KBM-7 (cell line): ENCODE data around the gene SIRT2.
"Not testable (repeated sequence)": the region's sequence is repeated elsewhere in the genome, so short reads cannot be mapped to it uniquely, and the experiment has no call there.

Experiments used
- DNase-seq: peaks from one replicate; pipeline ENCODE4 v3.0.0-alpha.2; 2015
- in situ Hi-C: fragments of 300-500 bp; cut with MboI; formaldehyde crosslinking; loops from 2 replicates; pipeline ENCODE4 v1.14.3; 2020; ENCODE audit warnings: low sequenced_read_pairs, low pct_unique_long_range_greater_than_20kb, mixed read lengths

SIRT2 gene

DNA sequence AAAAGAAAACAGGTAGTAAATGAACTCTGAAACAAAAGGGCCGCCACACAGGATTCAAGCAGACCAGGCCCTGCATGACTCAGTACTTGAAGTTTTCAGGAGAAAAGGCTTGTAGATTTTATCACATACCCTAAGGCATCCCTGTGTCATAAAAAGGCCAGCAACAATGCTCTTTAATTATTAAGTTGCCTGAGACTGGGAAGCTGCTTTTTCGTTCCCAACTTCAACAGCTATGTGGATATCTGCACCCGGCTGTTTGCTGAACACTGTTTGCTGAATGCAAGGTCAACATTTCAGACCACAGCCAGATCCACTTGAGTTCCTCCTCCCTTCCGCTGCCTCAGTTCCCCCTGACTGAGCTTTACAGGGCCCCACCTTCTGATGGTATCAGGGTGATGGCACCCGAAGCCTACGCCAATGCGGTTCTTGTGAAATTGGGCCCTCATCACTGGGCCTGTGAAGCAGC lies 61.7 kb downstream of the SIRT2 start:
- in situ Hi-C loops, result no loop called here
- DNase-seq, result no peak

DNA sequence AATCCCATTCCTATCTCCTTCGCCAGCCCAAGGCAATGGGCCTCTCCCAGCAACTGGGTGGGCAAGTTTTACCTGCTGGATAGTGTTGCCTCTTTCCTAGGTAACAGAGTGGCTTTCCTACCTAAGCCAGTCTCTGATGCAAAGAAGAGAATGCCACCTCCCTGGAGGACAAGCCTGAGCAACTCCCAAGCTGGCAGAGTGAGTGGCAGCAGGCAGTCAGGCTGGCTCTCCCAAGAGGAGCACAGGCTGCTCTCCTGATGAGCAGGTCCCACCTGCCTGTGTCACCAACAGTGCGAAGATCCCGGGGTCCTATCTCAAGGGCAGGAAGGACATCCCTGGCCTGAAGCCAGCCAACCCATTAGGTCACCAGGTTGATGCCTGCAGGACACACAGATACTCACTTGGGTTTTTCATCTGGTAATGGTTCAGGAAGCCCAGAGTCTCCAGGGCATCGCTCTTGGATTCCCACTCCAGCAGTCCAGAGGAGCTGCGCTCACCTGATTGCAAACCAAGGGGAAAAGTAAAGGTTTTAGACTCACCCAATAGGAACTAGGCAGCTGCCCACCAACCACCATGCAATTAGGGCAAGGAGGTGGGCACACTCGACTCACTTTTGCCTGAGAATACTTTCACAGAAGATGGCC lies 62.3 kb downstream of the SIRT2 start:
- in situ Hi-C loops, result no loop called here
- no peak for DNase-seq

DNA sequence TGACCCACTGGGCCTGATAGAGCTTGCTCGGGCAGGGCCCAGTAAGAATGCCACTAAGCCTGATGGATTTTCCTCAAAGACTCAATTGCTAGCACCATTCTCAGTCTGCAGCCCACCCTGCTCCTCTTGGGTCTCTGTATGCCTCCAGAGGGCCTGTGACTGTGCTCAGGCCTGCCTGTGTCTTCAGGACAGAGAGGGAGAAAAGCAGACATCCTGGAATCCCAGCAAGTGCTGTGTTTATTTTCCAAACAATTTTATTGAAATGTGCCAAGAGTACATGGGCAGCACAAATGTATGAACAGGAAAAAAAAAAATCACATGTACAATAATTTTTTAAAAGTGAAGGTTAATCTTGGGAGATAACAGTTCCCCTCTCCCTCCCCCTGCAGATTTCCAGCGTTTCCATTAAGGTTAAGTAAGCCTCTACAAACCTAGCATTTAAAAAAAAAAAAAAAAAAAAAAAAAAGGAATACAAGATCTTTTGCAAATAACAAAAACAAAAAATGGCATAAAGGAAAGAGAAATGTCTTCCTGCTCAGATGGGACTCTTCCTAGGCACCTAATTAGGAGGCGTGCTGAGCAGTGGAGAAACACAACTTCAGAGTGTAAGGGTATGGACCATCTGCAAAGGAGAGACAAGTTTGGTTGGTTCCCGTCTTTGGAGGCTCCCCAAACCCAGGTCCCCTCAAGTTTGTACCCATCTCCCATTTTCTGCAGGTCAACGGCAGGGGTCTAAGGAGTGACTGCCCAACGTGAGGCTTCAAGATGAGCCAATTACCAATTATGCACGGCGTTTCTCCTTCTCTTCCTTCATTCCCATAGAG lies 63.0 kb downstream of the SIRT2 start:
- in situ Hi-C loops, result no loop called here
- no peak for DNase-seq

DNA sequence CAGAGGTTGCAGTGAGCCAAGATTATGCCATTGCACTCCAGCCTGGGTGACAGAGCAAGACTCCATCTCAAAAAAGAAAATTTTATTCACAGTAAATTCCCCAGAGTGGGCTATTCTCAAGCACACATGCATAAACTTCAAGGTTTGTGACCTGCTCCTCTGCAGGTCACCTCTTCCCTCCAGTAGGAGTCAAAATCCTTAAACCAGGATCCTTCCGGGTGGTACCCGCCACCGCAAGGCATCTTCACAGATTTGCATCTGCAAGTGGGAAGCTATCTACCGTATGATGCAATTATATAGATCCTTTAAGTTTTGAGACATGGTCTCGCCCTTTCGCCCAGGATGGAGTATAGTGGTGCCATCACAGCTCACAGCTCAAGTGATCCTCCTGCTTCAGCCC lies 64.8 kb downstream of the SIRT2 start:
- no peak for DNase-seq
- in situ Hi-C loops, result no loop called here

DNA sequence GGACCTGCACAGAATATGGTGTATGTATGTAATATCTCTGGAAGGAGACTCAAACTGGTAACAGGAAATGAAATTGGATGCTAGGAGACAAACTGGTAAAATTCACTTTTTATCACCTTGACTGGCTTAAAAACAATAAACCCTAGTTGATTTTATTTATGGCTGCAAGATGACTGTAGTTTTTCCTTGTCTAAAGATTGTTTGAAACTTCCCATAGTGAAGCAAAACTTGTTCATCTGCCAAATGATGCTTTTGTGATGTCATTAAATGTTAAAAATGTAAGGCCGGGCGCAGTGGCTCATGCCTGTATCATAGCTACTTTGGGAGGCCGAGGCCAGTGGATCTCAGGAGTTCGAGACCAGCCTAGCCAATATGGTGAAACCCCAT lies 65.3 kb downstream of the SIRT2 start:
- DNase-seq, result no peak
- in situ Hi-C loops, result no loop called here

DNA sequence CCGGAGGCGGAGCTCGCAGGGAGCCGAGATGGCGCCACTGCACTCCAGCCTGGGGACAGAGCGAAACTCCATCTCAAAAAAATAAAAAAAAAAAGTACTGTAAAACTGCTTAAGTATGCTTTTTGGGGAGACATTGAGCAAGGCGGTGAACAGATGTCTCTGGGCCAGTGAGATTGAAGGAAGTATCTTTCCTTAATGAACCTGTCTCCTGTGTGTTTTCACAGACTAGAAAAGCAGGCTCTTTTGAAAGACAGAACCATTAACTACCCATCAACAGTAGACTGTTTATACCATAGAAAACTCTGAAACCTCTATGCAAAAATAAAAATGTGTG lies 66.4 kb downstream of the SIRT2 start:
- in situ Hi-C loops, result no loop called here
- DNase-seq, result no peak

DNA sequence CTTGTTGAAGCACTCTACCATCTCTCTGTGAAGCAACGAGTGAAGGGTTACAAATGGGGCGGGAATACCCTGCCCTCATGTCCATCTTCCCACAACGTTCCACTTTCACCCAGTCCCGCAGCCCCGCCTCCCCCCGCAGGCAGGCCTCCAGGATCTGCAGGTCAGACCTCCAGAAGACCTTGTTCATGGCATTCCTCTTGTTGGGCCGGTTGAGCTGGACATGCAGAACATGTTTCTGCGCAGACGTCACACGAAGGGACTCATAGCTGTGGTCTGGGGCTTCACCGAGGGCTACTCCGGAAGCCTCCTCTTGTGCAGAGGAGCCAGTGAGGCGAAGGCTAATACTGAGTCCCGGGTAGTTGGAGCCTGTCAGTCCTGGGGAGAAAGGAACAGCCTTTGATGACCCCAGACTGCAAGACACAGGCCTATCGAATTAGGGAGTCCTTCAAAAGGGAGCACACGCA lies 68.2 kb downstream of the SIRT2 start:
- no peak for DNase-seq
- in situ Hi-C loops, result no loop called here

DNA sequence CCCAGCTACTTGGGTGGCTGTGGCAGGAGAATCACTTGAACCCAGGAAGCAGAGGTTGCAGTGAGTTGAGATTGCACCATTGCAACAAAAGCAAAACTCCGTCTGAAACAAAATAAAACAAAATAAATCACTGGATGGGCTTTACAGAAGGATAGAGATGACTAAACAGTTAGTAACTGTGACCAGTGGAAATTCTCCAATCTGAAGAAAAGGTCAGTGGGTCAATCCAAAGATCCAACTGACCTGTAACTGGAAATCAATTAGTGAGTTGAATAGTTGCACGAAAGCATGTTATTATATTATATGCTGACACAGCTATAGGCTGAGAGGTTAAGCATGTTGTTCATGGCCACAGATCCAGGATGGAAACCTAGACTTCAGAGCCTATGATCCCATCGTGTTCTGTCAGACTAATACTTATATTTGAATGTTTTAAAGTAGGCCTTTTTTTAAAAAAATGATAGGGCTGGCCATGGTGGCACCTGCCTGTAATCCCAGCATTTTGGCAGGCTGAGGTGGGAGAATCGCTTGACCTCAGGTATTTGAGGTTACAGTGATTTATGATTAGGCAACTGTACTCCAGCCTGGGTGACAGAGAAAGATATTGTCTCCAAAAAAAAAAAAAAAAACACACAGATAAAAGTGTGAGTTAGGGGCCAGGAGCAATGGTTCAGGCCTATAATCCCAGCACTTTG lies 69.2 kb downstream of the SIRT2 start:
- DNase-seq, result no peak
- in situ Hi-C loops, result no loop called here

DNA sequence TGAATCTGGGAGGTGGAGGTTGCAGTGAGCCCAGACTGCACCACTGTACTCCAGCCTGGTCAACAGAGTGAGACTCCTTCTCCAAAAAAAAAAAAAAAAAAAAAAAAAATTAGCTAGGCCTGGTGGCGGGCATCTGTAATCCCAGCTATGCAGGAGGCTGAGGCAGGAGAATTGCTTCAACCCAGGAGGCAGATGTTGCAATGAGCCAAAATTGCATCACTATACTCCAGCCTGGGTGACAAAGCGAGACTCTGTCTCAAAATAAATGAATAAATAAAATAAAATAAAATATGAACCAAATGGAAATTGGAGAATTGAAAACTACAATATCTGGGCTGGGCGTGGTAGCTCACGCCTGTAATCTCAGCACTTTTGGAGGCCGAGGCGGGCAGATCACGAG lies 70.2 kb downstream of the SIRT2 start:
- DNase-seq, result not testable (repeated sequence)

More for the DNA sequence above, 70.2 kb downstream of the SIRT2 start:
- in situ Hi-C loops, result not testable (repeated sequence)
